CD4-positive, alpha-beta T cell treated with Interleukin-15 for 1 hour (primary cell): ENCODE results near the gene ZNF579.
"Not testable (repeated sequence)": the region's sequence is repeated elsewhere in the genome, so short reads cannot be mapped to it uniquely, and the experiment has no call there.

Experiments used
- DNase-seq: peaks from one replicate; pipeline ENCODE4 v3.0.0-alpha.2; 2020

The ZNF579 gene

DNA sequence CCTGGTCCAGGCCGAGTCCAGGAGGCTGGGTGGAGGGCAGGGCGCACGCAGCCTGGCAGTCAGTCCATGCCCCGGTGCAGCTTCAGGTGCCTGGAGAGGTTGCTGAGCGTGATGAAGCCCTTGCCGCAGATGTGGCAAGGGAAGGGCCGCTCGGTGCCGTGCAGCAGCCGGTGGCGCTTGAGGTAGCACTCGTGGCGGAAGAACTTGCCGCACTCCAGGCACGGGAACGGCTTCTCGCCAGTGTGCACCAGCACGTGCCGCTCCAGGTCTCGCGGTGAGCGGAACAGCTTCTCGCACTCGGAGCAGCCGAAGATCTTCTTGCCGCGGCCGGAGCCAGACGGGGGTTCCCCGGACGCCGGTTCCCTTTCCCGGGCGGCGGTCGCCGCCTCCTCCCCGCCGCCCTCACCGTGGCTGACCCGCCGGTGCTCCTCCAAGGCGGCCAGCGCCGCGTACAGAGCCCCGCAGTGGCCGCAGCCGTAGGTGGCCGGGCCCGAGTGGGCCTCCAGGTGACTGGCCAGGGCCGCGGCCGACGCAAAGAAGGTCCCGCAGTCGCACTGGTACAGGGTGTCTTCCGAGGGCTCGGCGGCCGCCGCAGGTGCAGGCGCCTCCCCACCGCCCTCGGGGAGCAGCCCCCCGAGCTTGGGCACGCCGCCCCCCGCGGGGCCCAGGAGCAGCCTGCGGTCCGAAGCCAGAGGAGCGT is 11.9 kb upstream of the ZNF579 start:
- no peak for DNase-seq

DNA sequence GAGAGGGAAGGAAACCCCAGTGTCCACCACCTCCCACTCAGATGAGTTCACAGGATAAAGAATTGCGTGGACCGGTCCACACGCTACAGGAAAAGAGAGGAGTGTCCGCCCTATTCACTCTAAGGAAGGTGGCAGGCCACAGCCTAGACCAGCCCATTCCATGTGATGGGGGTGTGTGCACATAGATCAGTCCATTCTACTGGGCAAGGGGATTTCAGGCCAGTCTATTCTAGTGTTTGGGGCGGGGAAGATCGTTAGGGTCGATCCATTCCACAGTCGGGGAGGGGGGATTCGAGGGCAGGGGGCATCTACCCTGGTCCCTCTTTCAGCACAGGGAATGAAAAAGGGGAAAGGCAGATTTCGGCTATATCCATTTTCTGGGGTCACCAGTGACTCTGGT is 10.9 kb upstream of the ZNF579 start:
- DNase-seq, result no peak

DNA sequence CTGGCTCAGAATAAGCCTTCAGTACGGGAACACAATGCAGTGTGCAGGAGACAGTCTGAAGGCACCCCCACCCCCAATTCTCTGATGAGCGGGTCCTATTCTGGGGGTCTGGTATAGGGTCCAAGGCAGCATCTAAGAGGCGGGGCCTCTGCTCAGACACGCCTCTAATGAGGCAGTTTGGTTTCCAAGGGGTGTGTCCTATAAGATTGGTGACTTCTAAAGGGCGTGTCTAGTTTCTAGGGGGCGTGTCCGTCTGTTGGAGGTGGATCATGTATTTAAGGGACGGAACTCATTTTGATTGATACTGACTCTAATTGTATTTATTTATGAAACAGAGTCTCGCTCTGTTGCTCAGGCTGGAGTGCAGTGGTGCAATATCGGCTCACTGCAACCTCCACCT is 10.0 kb upstream of the ZNF579 start:
- no peak for DNase-seq

DNA sequence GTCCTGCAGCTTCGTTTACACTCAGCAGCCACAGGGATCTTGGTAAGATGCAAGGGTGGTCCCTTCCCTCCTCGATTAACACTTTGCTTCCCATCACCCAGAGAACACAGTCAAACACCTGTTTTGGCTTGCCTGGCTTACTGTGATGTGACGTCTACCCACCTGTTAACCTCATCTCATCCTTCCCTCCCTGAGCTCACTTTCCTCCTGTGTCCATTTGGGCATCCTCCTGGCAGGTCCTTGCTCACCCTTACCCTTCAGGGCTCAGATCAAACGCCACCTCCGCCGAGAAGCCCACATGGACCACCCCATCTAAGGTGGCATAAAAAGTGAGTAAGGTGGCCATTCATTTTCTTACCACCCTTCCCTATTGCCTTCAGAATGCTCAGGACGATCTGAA is 9.5 kb upstream of the ZNF579 start:
- DNase-seq, result no peak

DNA sequence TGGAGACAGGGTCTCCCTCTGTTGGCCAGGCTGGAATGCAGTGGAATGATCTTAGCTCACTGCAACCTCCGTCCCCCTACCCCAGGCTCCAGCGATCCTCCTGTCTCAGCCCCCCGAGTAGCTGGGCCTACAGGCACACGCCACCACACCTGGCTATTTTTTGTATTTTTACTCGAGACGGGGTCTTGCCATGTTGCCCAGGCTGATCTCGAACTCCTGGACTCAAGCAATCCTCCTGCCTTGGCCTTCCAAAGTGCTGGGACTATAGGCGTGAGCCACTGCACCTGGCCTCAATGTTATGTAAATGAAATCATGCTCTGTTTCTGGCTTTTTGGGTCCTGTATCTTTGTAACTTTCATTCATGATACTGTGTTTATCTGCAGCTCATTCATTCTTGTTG is 8.1 kb upstream of the ZNF579 start:
- no peak for DNase-seq

DNA sequence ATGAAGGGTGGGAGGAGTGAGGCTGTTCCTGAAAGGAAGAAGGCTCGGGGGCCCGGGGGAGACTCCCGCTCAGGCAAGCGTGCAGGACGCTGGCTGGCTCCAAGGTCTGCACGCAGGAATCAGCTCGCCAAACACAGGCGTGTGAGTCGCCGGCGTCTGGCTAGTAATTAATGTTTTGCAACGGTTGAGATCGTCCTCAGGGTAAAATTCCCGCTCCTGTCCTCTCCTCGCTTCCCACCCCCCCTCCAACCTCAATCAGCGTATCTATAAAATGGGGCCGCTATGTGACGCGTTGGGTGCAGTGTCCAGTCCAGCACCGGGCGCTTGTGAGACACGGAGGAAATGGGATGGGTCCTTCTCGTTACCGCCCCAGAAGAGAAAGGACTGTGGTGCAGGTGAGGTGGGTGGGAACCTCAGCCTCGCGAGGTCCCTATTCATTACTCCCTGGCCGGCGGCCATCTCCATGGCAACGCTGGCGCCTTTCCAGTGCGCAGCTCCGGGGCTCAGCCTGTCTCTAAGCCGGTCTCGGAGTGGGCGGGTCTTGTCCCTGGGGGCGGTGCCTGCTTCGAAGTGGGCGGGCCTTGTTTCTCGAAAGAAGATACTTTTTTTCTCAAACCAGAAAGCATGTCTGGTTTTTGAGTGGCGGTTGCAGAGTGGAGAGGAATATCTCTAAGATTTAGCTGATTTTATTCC is 6.5 kb upstream of the ZNF579 start:
- DNase-seq, result peak; percentile 95

DNA sequence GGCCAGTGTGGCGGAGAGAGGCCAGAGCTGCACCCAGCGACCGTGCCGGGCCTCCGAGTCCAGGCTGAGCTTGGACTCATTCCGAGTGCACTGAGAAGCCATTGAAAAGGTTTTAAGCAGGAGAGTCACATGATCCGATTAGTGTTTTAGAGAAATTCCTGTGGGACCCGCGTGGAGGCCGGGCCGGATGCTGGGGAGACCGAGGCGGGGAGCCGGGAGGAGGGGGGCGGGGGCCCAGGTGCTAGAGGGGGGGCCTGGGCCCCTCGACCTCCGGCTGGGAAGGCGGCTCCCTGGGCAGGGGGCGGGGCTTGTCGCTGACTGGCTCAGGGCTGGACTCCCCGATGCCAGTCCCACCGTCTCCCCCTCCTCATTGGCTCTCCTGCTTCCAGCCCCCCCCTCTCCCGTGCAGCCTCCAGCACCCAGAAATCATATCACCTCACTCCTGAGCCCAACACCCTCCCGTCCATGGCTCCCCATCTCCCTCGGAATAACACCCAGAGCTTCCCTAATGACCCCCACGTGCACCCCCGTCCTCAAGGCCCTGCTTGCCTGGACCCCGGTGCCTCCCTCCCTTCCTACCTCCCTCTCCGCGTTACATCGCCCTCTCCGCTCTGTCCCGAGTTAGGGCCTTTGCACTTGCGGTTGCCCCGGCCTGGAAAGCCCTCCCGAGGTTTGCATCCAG is 5.2 kb upstream of the ZNF579 start:
- peak; percentile 47 for DNase-seq

DNA sequence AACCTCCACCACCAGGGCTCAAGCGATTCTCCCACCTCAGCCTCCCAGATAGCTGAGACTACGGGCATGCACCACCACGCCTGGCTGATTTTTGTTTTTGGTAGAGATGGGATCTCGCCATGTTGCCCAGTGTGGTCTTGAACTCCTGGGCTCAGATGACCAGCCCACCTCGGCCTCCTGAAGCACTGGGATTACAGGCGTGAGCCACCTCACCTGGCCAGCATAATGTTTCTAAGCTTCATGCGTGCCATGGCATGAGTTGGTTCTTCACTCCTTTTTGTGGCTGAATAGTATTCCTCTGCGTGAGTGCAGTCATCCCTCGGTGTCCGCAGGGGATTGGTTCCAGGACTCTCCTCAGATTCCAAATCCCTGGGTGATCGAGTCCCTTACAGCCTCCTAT is 4.2 kb upstream of the ZNF579 start:
- no peak for DNase-seq

DNA sequence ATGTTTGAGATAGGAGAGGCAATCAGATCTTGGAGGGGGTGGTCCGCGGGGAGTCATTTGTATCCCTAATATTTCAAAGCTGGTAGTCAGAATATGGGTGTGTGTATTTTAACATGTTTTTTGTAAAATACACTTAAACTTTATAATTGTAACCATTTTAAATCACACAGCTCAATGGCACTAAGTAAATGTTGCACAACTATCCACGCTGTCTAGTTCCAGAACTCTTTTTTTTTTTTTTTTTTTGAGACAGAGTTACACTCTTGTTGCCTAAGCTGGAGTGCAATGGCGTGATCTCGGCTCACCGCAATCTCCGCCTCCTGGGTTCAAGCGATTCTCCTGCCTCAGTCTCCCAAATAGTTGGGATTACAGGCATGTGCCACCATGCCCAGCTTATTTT is 3.2 kb upstream of the ZNF579 start:
- not testable (repeated sequence) for DNase-seq

DNA sequence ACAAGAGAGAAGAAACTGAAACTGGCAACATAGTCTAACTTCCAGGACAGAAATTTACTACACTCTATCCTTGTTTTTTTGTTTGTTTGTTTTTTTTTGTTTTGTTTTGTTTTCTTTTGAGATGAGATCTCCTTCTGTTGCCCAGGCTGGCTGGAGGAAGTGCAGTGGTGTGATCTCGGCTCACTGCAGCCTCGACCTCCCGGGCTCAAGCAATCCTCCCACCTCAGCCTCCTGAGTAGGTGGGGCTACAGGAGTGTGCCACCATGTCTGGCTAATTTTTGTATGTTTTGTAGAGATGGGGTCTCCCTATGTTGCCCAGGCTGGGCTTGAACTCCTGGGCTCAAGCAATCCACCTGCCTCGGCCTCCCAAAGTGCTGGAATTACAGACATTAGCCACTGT is 1.6 kb upstream of the ZNF579 start:
- DNase-seq, result not testable (repeated sequence)

DNA sequence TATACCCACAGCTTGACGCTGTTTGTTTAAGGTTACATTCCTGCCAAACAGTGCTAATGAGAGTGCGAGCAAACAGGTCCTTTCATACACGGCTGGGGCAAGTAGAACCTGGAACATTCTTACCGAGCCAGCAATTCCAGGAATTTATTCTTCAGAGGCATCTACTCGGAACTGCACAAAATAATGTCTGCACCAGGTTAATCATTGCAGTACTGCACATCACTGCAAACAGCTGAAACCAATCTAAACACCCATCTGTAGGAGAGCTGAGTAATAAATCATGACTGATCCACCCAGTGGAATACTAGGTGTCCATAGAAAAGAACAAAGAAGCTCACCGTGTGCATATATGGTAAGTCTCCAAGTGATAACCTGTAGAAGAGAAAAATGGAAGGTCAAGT is 1.2 kb upstream of the ZNF579 start:
- DNase-seq, result no peak

DNA sequence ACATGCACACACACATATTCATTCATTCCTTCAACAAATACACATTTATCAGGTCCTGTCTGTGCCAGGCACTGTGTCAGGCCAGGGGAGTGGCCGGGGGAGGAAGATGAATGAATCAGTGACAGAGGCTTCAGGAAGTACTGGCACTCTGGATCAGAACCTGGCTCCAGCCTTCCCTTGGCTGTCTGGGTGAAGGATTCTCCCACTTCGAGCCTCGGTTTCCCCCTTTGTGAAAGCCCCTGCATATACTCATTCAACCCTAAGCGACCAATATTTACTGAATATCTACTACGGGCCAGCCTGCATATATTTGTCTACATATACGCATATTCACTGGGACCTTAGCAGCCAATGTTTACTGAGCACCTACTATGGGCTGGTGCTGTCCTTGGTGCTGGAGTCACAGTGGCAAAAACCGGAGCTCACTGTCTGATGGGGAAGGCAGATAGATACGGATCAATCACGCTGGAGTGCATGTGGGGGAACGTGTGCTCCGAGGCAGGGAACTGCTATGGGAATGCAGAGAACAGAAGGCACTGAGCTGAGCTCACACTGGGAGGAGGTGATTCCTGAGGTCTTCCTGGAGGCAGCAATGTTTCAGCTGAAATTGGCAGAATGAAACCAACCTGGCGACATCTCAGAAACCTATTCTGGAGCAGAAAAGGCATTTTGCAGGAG is 636 bp upstream of the ZNF579 start:
- DNase-seq, result no peak

DNA sequence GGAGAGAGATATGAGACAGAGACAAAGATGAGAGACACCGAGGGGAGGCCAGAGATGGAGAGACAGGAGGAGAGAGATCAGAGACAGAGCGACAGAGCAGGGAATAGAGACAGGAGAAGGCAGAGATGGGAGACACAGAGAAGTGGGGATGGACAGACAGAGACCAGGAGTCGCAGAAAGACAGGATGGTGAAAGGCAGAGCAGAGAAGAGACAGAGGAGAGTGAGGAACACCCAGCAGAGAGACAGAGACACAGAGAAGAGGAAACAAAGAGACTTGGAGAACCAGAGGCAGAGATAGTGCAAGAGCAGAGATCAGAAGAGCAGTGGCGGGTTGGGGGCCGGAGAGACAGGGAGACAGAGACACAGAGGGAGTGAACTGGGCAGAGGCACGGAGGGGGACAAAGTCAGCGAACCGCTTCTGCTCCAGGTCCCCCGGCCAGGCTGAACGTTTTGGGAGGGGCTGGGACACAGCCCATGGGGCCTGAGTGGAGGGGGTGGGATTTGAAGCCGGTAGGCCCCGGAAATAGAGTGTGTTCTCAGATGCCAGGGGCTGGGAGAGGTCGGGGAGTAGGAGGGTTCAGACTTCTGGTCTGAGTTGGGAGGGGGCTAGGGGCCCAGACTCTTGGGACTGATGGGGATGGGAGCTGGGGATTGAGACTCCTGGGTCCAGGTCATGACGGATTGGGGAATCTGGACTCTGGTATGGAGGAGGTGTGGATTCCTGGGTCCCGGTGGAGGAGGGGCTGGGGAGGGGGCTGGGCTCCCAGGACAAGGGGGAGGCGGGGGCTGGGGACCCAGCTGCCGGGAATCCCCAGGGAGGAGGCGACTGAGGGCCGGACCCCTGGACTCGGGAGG is 654 bp downstream of the ZNF579 start:
- no peak for DNase-seq

DNA sequence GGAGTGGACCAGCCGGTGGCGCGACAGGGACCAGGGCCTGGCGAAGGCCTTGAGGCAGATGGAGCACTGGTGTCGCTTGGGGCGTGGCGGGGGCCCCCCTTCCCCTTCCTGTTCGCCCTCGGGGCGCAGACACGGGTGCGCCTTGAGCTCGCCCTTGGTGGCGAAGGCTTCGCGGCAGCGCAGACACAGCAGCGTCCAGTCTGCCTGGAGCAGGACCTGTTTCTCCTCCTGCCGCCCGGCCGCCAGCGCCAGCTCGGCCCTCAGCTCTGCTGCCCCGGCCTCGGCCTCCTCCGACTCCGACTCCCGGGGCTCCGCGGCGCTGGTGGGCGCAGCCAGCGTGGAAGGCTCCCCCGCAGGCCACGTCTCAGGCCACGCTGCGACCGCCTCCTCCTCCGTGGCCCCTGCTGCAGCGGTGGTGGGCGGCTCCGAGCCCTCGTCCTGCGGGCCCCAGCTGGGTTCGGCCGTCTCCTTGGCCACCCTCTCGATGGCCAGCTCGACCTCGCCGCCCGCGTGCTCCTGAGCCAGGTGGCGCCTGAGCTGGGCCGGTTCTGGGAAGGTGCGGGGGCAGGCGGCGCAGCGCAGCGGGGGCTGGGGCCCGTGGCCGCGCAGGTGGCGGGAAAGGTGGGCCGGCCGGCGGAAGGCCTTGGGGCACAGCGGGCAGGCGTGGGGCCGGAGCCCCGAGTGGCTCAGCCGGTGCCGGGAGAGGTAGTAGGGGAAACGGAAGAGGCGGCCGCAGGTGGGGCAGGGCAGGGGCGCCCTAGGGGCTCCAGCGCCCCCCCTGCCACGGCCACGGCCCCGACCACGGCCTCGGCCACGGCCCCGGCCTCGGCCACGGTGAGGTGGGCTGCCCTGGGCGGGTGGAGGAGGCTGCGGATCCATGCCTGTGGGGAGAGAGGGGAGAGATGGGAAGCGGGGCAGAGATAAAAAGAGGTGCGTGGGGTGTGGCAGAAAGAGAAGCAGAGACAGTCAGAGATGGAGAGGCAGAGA is 1.6 kb downstream of the ZNF579 start:
- DNase-seq, result no peak

DNA sequence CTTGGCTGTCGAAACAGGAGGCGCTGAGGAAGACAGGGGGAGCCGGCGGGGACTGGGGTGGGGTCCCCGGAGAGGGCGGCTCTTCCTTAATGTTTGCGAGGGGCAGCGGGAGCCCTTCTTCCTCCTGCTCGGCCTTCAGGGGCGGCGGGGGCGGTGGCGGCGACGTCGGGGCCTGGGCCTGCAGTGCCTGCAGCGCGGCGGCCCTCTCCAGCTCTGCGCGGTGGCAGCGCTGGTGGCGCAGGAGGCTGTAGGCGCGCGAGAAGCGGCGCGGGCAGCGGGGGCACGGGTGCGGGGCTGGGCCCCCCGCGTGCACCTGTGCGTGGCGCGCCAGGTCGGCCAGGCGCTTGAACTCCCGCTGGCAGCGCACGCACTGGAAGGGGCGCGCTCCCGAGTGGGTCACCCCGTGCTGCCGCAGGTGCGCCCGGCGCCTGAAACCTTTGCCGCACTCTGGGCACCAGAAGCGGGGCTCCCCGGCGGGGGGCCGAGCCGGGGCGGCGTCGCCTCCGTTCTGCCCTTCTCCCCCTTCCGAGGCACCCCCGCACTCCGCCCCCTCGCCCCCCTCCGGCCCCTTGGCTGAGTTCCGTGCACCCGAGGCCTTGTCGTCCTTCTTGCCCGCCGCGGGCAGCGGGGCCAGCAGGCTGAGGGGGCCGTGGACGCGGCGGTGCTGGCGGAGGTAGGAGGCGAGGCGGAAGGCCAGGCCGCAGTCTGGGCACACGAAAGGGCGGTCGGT is 2.5 kb downstream of the ZNF579 start:
- no peak for DNase-seq

DNA sequence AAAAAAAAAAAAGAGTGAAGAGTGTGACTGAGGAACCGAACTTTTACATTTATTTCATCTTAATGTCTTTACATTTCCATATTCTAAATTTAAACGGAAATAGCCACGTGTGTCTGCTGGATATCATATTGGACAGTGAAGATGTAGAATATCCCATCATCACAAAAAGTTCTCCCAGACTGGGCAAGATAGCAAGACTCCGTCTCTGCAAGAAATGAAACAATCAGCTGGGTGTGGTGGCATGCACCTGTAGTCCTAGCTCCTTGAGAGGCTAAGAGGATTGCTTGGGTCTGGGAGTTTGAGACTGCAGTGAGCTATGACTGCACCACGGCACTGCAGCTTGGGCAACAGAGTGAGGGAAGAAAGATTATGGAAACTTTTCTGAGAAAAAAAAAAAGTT is 3.9 kb downstream of the ZNF579 start:
- DNase-seq, result no peak

DNA sequence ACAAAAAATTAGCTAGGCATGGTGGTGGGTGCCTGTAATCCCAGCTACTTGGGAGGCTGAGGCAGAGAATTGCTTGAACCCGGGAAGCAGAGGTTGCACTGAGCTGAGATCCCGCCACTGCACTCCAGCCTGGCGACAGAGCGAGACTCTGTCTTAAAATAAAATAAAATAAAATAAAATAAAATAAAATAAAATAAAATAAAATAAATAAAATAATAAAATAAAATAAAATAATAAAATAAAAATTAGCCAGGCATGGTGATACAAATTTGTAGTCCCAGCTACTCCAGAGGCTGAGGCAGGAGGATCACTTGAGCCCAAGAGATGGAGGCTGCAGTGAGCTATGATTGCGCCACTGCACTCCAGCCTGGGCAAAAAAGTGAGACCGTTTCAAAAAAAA is 6.7 kb downstream of the ZNF579 start:
- not testable (repeated sequence) for DNase-seq

DNA sequence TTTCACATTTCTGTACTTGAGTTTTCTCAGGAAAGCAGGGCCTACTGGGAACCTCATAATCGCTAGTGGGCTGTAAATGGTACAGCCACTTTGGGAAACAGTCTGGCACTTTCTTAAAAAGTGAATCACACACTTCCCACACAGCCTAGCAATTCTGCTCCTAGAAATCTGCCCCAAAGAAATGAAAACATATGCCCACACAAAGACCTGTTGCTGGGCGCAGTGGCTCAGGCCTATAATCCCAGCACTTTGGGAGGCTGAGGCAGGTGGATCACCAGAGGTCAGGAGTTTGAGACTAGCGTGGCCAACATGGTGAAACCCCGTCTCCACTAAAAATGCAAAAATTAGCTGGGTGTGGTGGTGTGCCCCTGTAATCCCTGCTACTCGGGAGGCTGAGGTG is 11.2 kb downstream of the ZNF579 start:
- not testable (repeated sequence) for DNase-seq

DNA sequence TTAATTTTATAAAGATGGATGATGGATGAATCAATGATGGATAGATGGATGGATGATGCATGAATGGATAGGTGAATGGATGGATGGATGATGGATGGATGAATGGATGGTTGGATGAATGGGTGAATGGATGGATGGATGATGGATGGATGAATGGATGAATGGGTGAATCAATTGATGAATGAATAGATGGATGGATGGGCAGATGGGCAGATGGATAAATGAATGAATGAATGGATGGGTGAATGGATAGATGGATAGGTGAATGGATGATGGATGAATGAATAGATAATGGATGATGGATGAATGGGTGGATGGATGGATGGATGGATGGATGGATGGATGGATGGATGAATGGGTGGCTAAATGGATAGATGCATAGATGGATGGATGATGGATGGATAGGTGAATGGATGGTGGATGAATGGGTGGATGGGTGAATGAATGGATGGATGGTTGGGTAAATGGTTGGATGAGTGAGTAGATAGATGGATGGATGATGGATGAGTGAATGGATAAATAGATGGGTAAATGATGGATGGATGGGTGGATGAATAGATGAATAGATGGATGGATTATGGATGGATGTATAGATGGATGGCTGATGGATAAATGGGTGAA is 12.8 kb downstream of the ZNF579 start:
- no peak for DNase-seq

DNA sequence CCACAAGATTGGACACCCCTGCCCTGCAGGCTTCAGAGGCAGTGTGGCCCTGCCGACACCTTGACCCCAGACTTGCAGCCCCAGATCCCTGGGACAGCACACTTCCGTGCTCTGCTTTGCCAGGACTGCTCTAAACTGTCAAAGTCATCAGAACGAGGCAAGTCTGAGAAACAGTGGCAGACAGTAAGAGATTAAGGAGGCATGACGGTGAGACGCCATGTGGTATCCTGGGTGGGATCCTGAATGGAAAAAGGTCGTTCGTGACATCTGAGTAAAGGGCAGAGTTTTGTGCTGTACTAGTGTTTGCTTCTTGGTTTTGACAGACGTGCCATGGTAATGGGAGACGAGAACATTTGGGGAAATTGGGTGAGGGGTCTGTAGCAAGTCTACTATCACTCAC is 13.8 kb downstream of the ZNF579 start:
- DNase-seq, result no peak
